CD14-positive monocyte (primary cell): ENCODE measurements around the gene CLBA1. TPM values are rescaled to one million over a fixed set of nuclear protein-coding genes. Genes with fewer than 3 reads are reported as not detected.

Experiments used
- DNase-seq, 3 donors: peaks; one replicate each; pipeline ENCODE4 v3.0.0-alpha.2; 2011 to 2022
- H2AFZ ChIP-seq: 2 replicates; pipeline ENCODE4 v1.6.0; 2012; ENCODE audit warnings: mild to moderate bottlenecking, low read depth, low read length, inconsistent platforms; ENCODE audit not compliant: insufficient read depth, poor library complexity, severe bottlenecking
- H3K27ac ChIP-seq, 2 donors: 1 replicate in 1 of 2; 2 replicates in 1 of 2; pipeline ENCODE4 v1.5.1; 2012 to 2013; ENCODE audit warnings: low read length in 2 of 2, control low read depth in 1 of 2, inconsistent platforms in 1 of 2, low read depth in 1 of 2, mild to moderate bottlenecking in 1 of 2
- H3K27me3 ChIP-seq, 2 donors: one replicate each; pipeline versions ENCODE4 v1.6.0 to v1.6.1; 2011 to 2013; ENCODE audit warnings: low read length in 2 of 2; ENCODE audit not compliant: control insufficient read depth in 2 of 2, insufficient read depth in 2 of 2
- H3K36me3 ChIP-seq, 2 donors: replicated peaks in 1 of 2; 1 replicate in 1 of 2; 2 replicates in 1 of 2; pipeline versions ENCODE4 v1.5.1 to v1.6.1; 2012 to 2013; ENCODE audit warnings: low read length in 2 of 2, control low read depth in 1 of 2, inconsistent platforms in 1 of 2, mild to moderate bottlenecking in 1 of 2; ENCODE audit not compliant: insufficient read depth in 2 of 2, control insufficient read depth in 1 of 2
- H3K4me1 ChIP-seq, 2 donors: 1 replicate in 1 of 2; 2 replicates in 1 of 2; pipeline versions ENCODE4 v1.5.1 to v1.6.1; 2012 to 2013; ENCODE audit warnings: low read length in 2 of 2, control low read depth in 1 of 2, inconsistent platforms in 1 of 2, mild to moderate bottlenecking in 1 of 2, moderate library complexity in 1 of 2; ENCODE audit not compliant: insufficient read depth in 2 of 2, control insufficient read depth in 1 of 2
- H3K4me2 ChIP-seq: replicated peaks from 2 replicates; pipeline ENCODE3; 2012; ENCODE audit warnings: low read length, moderate library complexity, mild to moderate bottlenecking; ENCODE audit not compliant: poor library complexity, severe bottlenecking; ENCODE audit errors: extremely low read depth
- H3K4me3 ChIP-seq, 3 experiments: fragments of 200-600 bp in 1 of 3; sonication (generic) in 1 of 3; replicated peaks in 1 of 3; 1 replicate in 2 of 3; 2 replicates in 1 of 3; pipeline ENCODE4 v1.5.1; 2011 to 2013; ENCODE audit warnings: low read length in 3 of 3, mild to moderate bottlenecking in 3 of 3, control low read depth in 2 of 3, low read depth in 2 of 3, inconsistent platforms in 1 of 3, moderate library complexity in 1 of 3
- H3K79me2 ChIP-seq: 2 replicates; pipeline ENCODE4 v1.6.0; 2012; ENCODE audit warnings: mild to moderate bottlenecking, control low read depth, inconsistent platforms, low read length, moderate library complexity; ENCODE audit not compliant: insufficient read depth
- H3K9ac ChIP-seq: 2 replicates; pipeline ENCODE4 v1.6.0; 2017; ENCODE audit warnings: low read length, mild to moderate bottlenecking; ENCODE audit not compliant: insufficient read depth, poor library complexity, severe bottlenecking
- H3K9me3 ChIP-seq, 2 donors: replicated peaks in 1 of 2; 1 replicate in 1 of 2; 2 replicates in 1 of 2; pipeline versions ENCODE4 v1.5.1 to v1.6.1; 2012 to 2013; ENCODE audit warnings: low read length in 2 of 2, control low read depth in 1 of 2; ENCODE audit not compliant: control insufficient read depth in 1 of 2, insufficient read depth in 1 of 2
- H4K20me1 ChIP-seq: 2 replicates; pipeline ENCODE4 v1.6.0; 2012; ENCODE audit warnings: mild to moderate bottlenecking, low read length, control low read depth, moderate library complexity; ENCODE audit not compliant: insufficient read depth
- H3K27ac Mint-ChIP-seq, 7 donors: one replicate each; pipeline ENCODE4 v1.8.0; 2020; ENCODE audit warnings: mild to moderate bottlenecking in 7 of 7, mixed read lengths in 7 of 7, moderate library complexity in 6 of 7, inconsistent platforms in 2 of 7
- H3K27me3 Mint-ChIP-seq, 3 donors: one replicate each; pipeline ENCODE4 v1.8.0; 2021 to 2022; ENCODE audit warnings: low read depth in 3 of 3, mild to moderate bottlenecking in 3 of 3, mixed read lengths in 3 of 3, moderate library complexity in 3 of 3, inconsistent platforms in 1 of 3
- H3K36me3 Mint-ChIP-seq, 2 donors: one replicate each; pipeline ENCODE4 v1.8.0; 2020; ENCODE audit warnings: mixed read lengths in 2 of 2, inconsistent platforms in 1 of 2, mild to moderate bottlenecking in 1 of 2
- H3K4me1 Mint-ChIP-seq: one replicate; pipeline ENCODE4 v1.8.0; 2020; ENCODE audit warnings: mild to moderate bottlenecking, mixed read lengths
- H3K4me3 Mint-ChIP-seq, 2 donors: one replicate each; pipeline ENCODE4 v1.8.0; 2020; ENCODE audit warnings: mild to moderate bottlenecking in 2 of 2, mixed read lengths in 2 of 2, moderate library complexity in 1 of 2
- H3K9me3 Mint-ChIP-seq, 7 donors: one replicate each; pipeline ENCODE4 v1.8.0; 2020 to 2022; ENCODE audit warnings: mixed read lengths in 7 of 7, mild to moderate bottlenecking in 6 of 7, moderate library complexity in 6 of 7, inconsistent platforms in 2 of 7
- WGBS: methylation state at CpG from one replicate; pipeline ENCODE4 v1.1.5; 2013; ENCODE audit warnings: missing lambda C conversion rate; ENCODE audit not compliant: insufficient coverage; 5-methylcytosine and 5-hydroxymethylcytosine counted together
- intact Hi-C, 2 donors: fragments of 100-400 bp; cut with micrococcal nuclease; formaldehyde crosslinking; loops; one replicate each; pipeline versions ENCODE4 v1.15.0 to v1.15.1; 2023
- polyA plus RNA-seq, 3 donors: library from polyadenylated mRNA; depleted of rRNA in 1 of 3; unstranded in 2 of 3; stranded (reverse) in 1 of 3; fragments of 300-500 nt in 2 of 3; fragments of >200 nt in 1 of 3; fragmentation: Illumina TruSeq in 2 of 3; gene quantifications; 1 replicate in 2 of 3; 2 replicates in 1 of 3; pipeline ENCODE4 v1.2.3, GENCODE V29; 2012 to 2021
- TF ChIP-seq, protein P1 (sequence below): fragments of 200-600 bp; IDR thresholded peaks from one replicate; pipeline ENCODE4 v1.8.0; 2022; ENCODE audit warnings: antibody characterized with exemption, mild to moderate bottlenecking

The CLBA1 gene
- polyA plus RNA-seq, 3 donors: 0.62 to 0.76 (median 0.63) TPM

DNA sequence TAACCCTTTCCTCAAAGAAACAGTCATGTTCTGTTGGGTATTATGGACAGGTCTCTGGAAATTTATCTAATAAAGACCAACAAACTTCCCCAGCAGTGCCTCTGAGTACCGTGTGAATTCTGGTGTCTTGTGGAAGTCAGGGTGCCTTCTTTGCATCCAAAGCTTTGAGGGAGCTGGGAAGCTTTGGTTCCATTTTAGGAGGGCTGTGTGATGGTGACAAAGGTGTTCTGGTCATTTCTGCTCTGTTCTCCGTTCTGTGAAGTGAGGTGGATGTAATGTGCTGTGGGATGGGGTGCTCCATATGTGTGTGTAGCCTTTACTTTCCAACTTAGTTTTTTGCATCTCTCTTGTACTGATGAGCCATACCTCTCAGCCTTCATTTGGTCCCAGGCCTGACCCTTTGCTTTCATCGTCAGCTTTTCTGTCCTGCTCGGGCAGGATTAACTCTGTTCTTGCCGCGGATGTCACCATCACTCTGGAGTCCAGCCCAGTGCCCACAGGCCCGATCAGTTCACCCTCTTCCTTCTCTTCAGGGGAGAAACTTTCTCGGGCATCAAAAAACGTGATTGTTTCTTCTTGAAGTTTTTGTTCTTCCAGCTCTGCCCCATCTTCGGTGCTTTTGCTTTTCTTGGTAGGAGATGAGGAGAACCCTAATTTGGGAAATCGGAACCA, 47.8 kb upstream of the CLBA1 start:
- H3K27ac Mint-ChIP-seq: no peak overlapping the region
- peaks cover 7 to 38% of the 10 kb centered on the region in 2 donors for H3K27me3 ChIP-seq
- no peaks in the 10 kb centered on the region for H3K79me2 ChIP-seq
- H3K36me3 ChIP-seq: no peaks in the 10 kb centered on the region
- no peaks in the 10 kb centered on the region for H4K20me1 ChIP-seq
- peak overlapping the region in 1 of 2 donors; percentile 17 for H3K4me3 Mint-ChIP-seq
- H3K9me3 Mint-ChIP-seq: peaks cover 0 to 4% (median 0%) of the 10 kb centered on the region in 7 donors
- H3K9ac ChIP-seq: no peak overlapping the region
- no peaks in the 10 kb centered on the region for H3K4me1 Mint-ChIP-seq
- H2AFZ ChIP-seq: no peak overlapping the region
- H3K4me3 ChIP-seq: no peak overlapping the region
- no peak for DNase-seq
- TF ChIP-seq, protein P1, sequence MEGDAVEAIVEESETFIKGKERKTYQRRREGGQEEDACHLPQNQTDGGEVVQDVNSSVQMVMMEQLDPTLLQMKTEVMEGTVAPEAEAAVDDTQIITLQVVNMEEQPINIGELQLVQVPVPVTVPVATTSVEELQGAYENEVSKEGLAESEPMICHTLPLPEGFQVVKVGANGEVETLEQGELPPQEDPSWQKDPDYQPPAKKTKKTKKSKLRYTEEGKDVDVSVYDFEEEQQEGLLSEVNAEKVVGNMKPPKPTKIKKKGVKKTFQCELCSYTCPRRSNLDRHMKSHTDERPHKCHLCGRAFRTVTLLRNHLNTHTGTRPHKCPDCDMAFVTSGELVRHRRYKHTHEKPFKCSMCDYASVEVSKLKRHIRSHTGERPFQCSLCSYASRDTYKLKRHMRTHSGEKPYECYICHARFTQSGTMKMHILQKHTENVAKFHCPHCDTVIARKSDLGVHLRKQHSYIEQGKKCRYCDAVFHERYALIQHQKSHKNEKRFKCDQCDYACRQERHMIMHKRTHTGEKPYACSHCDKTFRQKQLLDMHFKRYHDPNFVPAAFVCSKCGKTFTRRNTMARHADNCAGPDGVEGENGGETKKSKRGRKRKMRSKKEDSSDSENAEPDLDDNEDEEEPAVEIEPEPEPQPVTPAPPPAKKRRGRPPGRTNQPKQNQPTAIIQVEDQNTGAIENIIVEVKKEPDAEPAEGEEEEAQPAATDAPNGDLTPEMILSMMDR: no peak
- peaks cover 2 to 4% of the 10 kb centered on the region in 2 donors for H3K4me1 ChIP-seq
- H3K27me3 Mint-ChIP-seq: peaks cover 41 to 51% (median 43%) of the 10 kb centered on the region in 3 donors
- 90% methylated on average over 6 of the region's 11 CpGs for WGBS
- intact Hi-C loops: no loop called here
- peaks cover 0 to 4% of the 10 kb centered on the region in 2 donors for H3K36me3 Mint-ChIP-seq
- peaks cover 0 to 3% of the 10 kb centered on the region in 2 donors for H3K9me3 ChIP-seq
- no peak overlapping the region for H3K27ac ChIP-seq
- H3K4me2 ChIP-seq: no peak overlapping the region

DNA sequence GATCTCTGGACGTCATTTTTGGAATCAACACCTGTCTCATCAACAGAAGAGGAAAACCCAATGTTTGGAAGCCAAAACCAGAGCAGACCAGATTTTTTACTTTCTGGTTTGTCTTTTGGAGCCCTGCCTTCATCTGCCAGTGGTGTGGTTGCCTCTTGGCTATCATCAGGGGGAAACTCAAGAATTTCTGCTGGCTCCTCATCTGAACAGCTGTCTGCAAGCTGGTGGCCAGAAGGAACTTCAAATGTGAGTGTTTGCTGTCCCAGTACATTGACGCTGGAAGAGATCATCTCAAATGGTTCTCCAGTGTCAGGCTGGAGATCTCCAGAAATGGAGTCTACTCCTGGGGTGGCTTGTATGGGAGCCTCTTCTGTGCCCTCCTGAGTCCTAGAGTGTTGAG, 47.2 kb upstream of the CLBA1 start:
- Mint-ChIP-seq H3K36me3 (peaks cover 0 to 4% of the 10 kb centered on the region in 2 donors), H3K4me3 (no peak overlapping the region), H3K9me3 (peaks cover 0 to 4% (median 0%) of the 10 kb centered on the region in 7 donors), H3K4me1 (no peaks in the 10 kb centered on the region), H3K27me3 (peaks cover 41 to 51% (median 43%) of the 10 kb centered on the region in 3 donors), H3K27ac (no peak overlapping the region)
- Histone ChIP-seq H3K9me3 (peaks cover 0 to 3% of the 10 kb centered on the region in 2 donors), H4K20me1 (no peaks in the 10 kb centered on the region), H3K9ac (no peak overlapping the region), H2AFZ (no peak overlapping the region), H3K4me1 (no peaks in the 10 kb centered on the region), H3K36me3 (no peaks in the 10 kb centered on the region), H3K4me3 (no peak overlapping the region), H3K4me2 (no peak overlapping the region), H3K27me3 (peaks cover 7 to 38% of the 10 kb centered on the region in 2 donors), H3K27ac (no peak overlapping the region), H3K79me2 (no peaks in the 10 kb centered on the region)
- intact Hi-C loops: no loop called here
- no peak for DNase-seq
- WGBS: 87% methylated on average over 2 of the region's 2 CpGs
- TF ChIP-seq, protein P1: no peak
